WTC11 (cell line): ENCODE results near the gene KCNMA1. TPM values are rescaled to one million over a fixed set of nuclear protein-coding genes. Genes with fewer than 3 reads are reported as not detected.

ENCODE experiments used
- ATAC-seq: fragments of 200-7000 bp; cut with Tn5 transposase; 2 replicates; pipeline ENCODE4 v1.10.0; 2021; ENCODE audit warnings: mild to moderate bottlenecking, moderate library complexity
- CTCF ChIA-PET: fragments of 300-600 bp; sonication (Branson Sonifier 250); formaldehyde crosslinking; loops from one replicate; lab custom pipeline; 2021; ENCODE audit warnings: antibody characterized with exemption; lab: Charles Lee
- POLR2A ChIA-PET: fragments of 350-600 bp; sonication (Branson Sonifier 250); formaldehyde crosslinking; loops from one replicate; lab custom pipeline; 2021; ENCODE audit warnings: antibody characterized with exemption; lab: Charles Lee
- DNase-seq: peaks from one replicate; pipeline ENCODE4 v3.0.0; 2021; ENCODE audit warnings: low spot score
- H3K27ac Mint-ChIP-seq: 2 replicates; pipeline ENCODE4 v1.8.0; 2021; ENCODE audit warnings: mixed read lengths
- H3K27me3 Mint-ChIP-seq: 2 replicates; pipeline ENCODE4 v1.8.0; 2021; ENCODE audit warnings: low read depth, mild to moderate bottlenecking, moderate library complexity, mixed read lengths
- H3K36me3 Mint-ChIP-seq: 2 replicates; pipeline ENCODE4 v1.8.0; 2021; ENCODE audit warnings: mixed read lengths
- H3K4me1 Mint-ChIP-seq: 2 replicates; pipeline ENCODE4 v1.8.0; 2022; ENCODE audit warnings: mixed read lengths
- H3K4me3 Mint-ChIP-seq: 2 replicates; pipeline ENCODE4 v1.8.0; 2021; ENCODE audit warnings: mild to moderate bottlenecking, moderate library complexity, mixed read lengths
- H3K9me3 Mint-ChIP-seq: 2 replicates; pipeline ENCODE4 v1.8.0; 2021; ENCODE audit warnings: mixed read lengths
- FOXP1 ChIP-seq: sonication (generic); formaldehyde crosslinking; IDR thresholded peaks from 2 replicates; pipeline ENCODE4 v1.8.0; 2022; ENCODE audit warnings: missing genetic modification reagents, mild to moderate bottlenecking, moderate library complexity, borderline replicate concordance
- MXD4 ChIP-seq: fragments of 250-450 bp; sonication (Bioruptor Pico); IDR thresholded peaks from 2 replicates; pipeline ENCODE4 v1.8.0; 2021; ENCODE audit warnings: mild to moderate bottlenecking, moderate library complexity, borderline replicate concordance
- NFYB ChIP-seq: sonication (generic); formaldehyde crosslinking; conservative IDR thresholded peaks from 2 replicates; pipeline ENCODE4 v1.8.0; 2022; ENCODE audit warnings: low read depth, missing genetic modification reagents
- OVOL2 ChIP-seq: fragments of 250-450 bp; sonication (Bioruptor Pico); IDR thresholded peaks from 2 replicates; pipeline ENCODE4 v1.9.0; 2021; ENCODE audit warnings: mild to moderate bottlenecking, borderline replicate concordance
- SMAD3 ChIP-seq: sonication (generic); formaldehyde crosslinking; IDR thresholded peaks from 2 replicates; pipeline ENCODE4 v1.8.0; 2022; ENCODE audit warnings: missing genetic modification reagents, mild to moderate bottlenecking, borderline replicate concordance
- SOX15 ChIP-seq: fragments of 250-450 bp; sonication (Bioruptor Pico); IDR thresholded peaks from 2 replicates; pipeline ENCODE4 v1.9.0; 2021; ENCODE audit warnings: mild to moderate bottlenecking
- ZNF138 ChIP-seq: sonication (generic); formaldehyde crosslinking; conservative IDR thresholded peaks from 2 replicates; pipeline ENCODE4 v1.8.1; 2022; ENCODE audit warnings: mild to moderate bottlenecking, moderate library complexity, missing genetic modification reagents
- ZNF263 ChIP-seq: sonication (generic); formaldehyde crosslinking; IDR thresholded peaks from 2 replicates; pipeline ENCODE4 v1.8.1; 2022; ENCODE audit warnings: low read depth, mild to moderate bottlenecking, moderate library complexity, missing genetic modification reagents
- total RNA-seq: library from RNA; stranded (reverse); gene quantifications from 3 replicates; pipeline ENCODE4 v1.2.3, GENCODE V29; 2021
- TF ChIP-seq, protein P1 (sequence below): sonication (generic); formaldehyde crosslinking; IDR thresholded peaks from 2 replicates; pipeline ENCODE4 v1.8.1; 2023; ENCODE audit warnings: mild to moderate bottlenecking, missing genetic modification reagents
- TF ChIP-seq, protein P2 (sequence below): sonication (generic); formaldehyde crosslinking; IDR thresholded peaks from 2 replicates; pipeline ENCODE4 v1.8.1; 2022; ENCODE audit warnings: low read depth, missing genetic modification reagents, borderline replicate concordance
- TF ChIP-seq, protein P3 (sequence below): sonication (generic); formaldehyde crosslinking; IDR thresholded peaks from 2 replicates; pipeline ENCODE4 v1.8.0; 2023; ENCODE audit warnings: mild to moderate bottlenecking, missing genetic modification reagents
- TF ChIP-seq, protein P4 (sequence below): sonication (generic); formaldehyde crosslinking; IDR thresholded peaks from 2 replicates; pipeline ENCODE4 v1.8.0; 2022; ENCODE audit warnings: mild to moderate bottlenecking, missing genetic modification reagents
- TF ChIP-seq, protein P5 (sequence below): sonication (generic); formaldehyde crosslinking; IDR thresholded peaks from 2 replicates; pipeline ENCODE4 v1.8.1; 2023; ENCODE audit warnings: mild to moderate bottlenecking, missing genetic modification reagents, moderate library complexity
- TF ChIP-seq, protein P6 (sequence below): fragments of 250-450 bp; sonication (Bioruptor Pico); IDR thresholded peaks from 2 replicates; pipeline ENCODE4 v2.1.2; 2022; ENCODE audit warnings: mild to moderate bottlenecking, moderate library complexity
- TF ChIP-seq, protein P7 (sequence below): sonication (generic); formaldehyde crosslinking; IDR thresholded peaks from 2 replicates; pipeline ENCODE4 v1.8.0; 2022; ENCODE audit warnings: mild to moderate bottlenecking, missing genetic modification reagents
- TF ChIP-seq, protein P8 (sequence below): fragments of 250-450 bp; sonication (Bioruptor Pico); IDR thresholded peaks from 2 replicates; pipeline ENCODE4 v1.9.0; 2021; ENCODE audit warnings: mild to moderate bottlenecking, borderline replicate concordance

KCNMA1 gene
- total RNA-seq, 1 experiment from 2014 or later = 7.3 TPM

DNA sequence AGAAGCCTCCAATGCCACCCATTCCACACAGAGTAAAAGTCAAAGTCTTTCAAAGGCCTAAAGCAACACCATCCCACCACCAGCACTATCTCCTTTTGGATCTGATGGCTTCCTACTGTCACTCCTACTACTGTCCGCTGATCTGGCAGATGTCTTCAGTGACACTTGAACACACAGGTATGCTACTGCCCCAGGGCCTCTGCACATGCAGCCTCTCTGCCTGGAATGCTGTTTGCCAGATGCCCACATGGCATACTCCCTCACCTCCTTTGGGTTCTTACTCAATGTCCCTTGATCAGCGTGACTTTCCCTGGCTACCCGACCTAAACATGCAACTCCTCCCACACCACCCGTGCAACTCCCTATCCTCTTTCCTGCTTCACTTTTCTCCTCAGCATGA, 512.4 kb downstream of the KCNMA1 start (continued):
- TF ChIP-seq, protein P1, sequence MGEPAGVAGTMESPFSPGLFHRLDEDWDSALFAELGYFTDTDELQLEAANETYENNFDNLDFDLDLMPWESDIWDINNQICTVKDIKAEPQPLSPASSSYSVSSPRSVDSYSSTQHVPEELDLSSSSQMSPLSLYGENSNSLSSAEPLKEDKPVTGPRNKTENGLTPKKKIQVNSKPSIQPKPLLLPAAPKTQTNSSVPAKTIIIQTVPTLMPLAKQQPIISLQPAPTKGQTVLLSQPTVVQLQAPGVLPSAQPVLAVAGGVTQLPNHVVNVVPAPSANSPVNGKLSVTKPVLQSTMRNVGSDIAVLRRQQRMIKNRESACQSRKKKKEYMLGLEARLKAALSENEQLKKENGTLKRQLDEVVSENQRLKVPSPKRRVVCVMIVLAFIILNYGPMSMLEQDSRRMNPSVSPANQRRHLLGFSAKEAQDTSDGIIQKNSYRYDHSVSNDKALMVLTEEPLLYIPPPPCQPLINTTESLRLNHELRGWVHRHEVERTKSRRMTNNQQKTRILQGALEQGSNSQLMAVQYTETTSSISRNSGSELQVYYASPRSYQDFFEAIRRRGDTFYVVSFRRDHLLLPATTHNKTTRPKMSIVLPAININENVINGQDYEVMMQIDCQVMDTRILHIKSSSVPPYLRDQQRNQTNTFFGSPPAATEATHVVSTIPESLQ = no peak
- TF ChIP-seq, protein P2, sequence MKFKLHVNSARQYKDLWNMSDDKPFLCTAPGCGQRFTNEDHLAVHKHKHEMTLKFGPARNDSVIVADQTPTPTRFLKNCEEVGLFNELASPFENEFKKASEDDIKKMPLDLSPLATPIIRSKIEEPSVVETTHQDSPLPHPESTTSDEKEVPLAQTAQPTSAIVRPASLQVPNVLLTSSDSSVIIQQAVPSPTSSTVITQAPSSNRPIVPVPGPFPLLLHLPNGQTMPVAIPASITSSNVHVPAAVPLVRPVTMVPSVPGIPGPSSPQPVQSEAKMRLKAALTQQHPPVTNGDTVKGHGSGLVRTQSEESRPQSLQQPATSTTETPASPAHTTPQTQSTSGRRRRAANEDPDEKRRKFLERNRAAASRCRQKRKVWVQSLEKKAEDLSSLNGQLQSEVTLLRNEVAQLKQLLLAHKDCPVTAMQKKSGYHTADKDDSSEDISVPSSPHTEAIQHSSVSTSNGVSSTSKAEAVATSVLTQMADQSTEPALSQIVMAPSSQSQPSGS (CRISPR knock-in tag) = no peak
- TF ChIP-seq FOXP1 (CRISPR knock-in tag) = no peak
- TF ChIP-seq OVOL2 (CRISPR knock-in tag) = no peak
- TF ChIP-seq, protein P3, sequence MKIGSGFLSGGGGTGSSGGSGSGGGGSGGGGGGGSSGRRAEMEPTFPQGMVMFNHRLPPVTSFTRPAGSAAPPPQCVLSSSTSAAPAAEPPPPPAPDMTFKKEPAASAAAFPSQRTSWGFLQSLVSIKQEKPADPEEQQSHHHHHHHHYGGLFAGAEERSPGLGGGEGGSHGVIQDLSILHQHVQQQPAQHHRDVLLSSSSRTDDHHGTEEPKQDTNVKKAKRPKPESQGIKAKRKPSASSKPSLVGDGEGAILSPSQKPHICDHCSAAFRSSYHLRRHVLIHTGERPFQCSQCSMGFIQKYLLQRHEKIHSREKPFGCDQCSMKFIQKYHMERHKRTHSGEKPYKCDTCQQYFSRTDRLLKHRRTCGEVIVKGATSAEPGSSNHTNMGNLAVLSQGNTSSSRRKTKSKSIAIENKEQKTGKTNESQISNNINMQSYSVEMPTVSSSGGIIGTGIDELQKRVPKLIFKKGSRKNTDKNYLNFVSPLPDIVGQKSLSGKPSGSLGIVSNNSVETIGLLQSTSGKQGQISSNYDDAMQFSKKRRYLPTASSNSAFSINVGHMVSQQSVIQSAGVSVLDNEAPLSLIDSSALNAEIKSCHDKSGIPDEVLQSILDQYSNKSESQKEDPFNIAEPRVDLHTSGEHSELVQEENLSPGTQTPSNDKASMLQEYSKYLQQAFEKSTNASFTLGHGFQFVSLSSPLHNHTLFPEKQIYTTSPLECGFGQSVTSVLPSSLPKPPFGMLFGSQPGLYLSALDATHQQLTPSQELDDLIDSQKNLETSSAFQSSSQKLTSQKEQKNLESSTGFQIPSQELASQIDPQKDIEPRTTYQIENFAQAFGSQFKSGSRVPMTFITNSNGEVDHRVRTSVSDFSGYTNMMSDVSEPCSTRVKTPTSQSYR (CRISPR knock-in tag) = no peak
- TF ChIP-seq, protein P4, sequence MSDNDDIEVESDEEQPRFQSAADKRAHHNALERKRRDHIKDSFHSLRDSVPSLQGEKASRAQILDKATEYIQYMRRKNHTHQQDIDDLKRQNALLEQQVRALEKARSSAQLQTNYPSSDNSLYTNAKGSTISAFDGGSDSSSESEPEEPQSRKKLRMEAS = no peak
- TF ChIP-seq ZNF263 (CRISPR knock-in tag) = no peak
- TF ChIP-seq, protein P5, sequence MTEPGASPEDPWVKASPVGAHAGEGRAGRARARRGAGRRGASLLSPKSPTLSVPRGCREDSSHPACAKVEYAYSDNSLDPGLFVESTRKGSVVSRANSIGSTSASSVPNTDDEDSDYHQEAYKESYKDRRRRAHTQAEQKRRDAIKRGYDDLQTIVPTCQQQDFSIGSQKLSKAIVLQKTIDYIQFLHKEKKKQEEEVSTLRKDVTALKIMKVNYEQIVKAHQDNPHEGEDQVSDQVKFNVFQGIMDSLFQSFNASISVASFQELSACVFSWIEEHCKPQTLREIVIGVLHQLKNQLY = no peak

DNA sequence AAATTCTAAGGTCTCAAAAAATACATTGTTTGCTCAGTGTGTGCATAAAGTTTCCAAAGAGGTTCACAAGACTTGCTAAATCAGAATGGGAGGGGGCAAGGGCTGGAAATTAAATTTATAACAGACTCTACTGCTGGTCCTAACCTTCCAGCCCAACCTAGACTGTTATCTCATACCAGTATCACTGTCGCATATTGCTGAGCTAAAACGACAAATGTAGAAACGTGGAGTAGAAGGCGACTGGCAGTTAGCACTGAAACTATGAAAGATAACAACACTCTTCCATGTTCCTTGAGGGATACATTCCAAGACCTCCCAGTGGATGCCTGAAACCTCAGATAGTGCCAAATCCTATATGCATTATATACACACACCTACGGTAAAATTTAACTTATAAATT, 514.3 kb downstream of the KCNMA1 start:
- Mint-ChIP-seq H3K4me3 (no peak overlapping the region), H3K36me3 (no peaks in the 10 kb centered on the region), H3K9me3 (no peaks in the 10 kb centered on the region), H3K27me3 (peaks cover 13% of the 10 kb centered on the region), H3K27ac (no peak overlapping the region), H3K4me1 (peaks cover 11% of the 10 kb centered on the region)
- POLR2A ChIA-PET = no interaction called here
- DNase-seq (no peak), ATAC-seq (no peak)
- TF ChIP-seq ZNF138 (CRISPR knock-in tag) = no peak
- TF ChIP-seq, protein P6, sequence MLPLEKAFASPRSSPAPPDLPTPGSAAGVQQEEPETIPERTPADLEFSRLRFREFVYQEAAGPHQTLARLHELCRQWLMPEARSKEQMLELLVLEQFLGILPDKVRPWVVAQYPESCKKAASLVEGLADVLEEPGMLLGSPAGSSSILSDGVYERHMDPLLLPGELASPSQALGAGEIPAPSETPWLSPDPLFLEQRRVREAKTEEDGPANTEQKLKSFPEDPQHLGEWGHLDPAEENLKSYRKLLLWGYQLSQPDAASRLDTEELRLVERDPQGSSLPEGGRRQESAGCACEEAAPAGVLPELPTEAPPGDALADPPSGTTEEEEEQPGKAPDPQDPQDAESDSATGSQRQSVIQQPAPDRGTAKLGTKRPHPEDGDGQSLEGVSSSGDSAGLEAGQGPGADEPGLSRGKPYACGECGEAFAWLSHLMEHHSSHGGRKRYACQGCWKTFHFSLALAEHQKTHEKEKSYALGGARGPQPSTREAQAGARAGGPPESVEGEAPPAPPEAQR (CRISPR knock-in tag) = no peak
- TF ChIP-seq MXD4 (CRISPR knock-in tag) = no peak
- TF ChIP-seq NFYB (CRISPR knock-in tag) = no peak
- TF ChIP-seq SOX15 = no peak
- CTCF ChIA-PET = no interaction called here

DNA sequence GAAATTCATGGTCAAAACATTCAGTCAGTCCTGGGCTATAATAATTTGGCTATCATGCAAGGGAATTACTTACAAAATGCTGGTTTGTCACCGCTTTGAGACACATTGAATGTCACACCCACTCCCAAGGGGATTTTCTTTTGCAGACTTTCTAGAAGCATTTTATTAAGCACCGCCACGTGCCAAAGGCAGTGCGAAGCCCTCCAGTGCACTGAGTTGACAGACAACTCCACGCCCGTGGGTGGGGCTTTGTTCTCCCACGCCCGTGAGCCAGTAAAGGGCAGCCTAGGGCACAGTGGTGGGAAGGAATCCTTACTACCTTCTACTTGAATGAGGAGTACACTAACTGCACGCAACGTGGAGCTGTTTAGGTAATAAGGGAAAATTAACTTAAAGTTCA, 515.8 kb downstream of the KCNMA1 start:
- peaks cover 14% of the 10 kb centered on the region for H3K4me1 Mint-ChIP-seq
- ATAC-seq (no peak), DNase-seq (no peak)
- H3K27ac Mint-ChIP-seq = no peak overlapping the region
- peaks cover 26% of the 10 kb centered on the region for H3K27me3 Mint-ChIP-seq
- ChIA-PET CTCF (no interaction called here), POLR2A (no interaction called here)
- no peak overlapping the region for H3K4me3 Mint-ChIP-seq
- no peaks in the 10 kb centered on the region for H3K36me3 Mint-ChIP-seq
- no peaks in the 10 kb centered on the region for H3K9me3 Mint-ChIP-seq
- TF ChIP-seq, protein P6 (CRISPR knock-in tag) = no peak
- TF ChIP-seq, protein P7, sequence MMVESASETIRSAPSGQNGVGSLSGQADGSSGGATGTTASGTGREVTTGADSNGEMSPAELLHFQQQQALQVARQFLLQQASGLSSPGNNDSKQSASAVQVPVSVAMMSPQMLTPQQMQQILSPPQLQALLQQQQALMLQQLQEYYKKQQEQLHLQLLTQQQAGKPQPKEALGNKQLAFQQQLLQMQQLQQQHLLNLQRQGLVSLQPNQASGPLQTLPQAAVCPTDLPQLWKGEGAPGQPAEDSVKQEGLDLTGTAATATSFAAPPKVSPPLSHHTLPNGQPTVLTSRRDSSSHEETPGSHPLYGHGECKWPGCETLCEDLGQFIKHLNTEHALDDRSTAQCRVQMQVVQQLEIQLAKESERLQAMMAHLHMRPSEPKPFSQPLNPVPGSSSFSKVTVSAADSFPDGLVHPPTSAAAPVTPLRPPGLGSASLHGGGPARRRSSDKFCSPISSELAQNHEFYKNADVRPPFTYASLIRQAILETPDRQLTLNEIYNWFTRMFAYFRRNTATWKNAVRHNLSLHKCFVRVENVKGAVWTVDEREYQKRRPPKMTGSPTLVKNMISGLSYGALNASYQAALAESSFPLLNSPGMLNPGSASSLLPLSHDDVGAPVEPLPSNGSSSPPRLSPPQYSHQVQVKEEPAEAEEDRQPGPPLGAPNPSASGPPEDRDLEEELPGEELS (CRISPR knock-in tag) = no peak
- TF ChIP-seq SOX15 = no peak
- no peak for TF ChIP-seq SMAD3
- TF ChIP-seq, protein P8, sequence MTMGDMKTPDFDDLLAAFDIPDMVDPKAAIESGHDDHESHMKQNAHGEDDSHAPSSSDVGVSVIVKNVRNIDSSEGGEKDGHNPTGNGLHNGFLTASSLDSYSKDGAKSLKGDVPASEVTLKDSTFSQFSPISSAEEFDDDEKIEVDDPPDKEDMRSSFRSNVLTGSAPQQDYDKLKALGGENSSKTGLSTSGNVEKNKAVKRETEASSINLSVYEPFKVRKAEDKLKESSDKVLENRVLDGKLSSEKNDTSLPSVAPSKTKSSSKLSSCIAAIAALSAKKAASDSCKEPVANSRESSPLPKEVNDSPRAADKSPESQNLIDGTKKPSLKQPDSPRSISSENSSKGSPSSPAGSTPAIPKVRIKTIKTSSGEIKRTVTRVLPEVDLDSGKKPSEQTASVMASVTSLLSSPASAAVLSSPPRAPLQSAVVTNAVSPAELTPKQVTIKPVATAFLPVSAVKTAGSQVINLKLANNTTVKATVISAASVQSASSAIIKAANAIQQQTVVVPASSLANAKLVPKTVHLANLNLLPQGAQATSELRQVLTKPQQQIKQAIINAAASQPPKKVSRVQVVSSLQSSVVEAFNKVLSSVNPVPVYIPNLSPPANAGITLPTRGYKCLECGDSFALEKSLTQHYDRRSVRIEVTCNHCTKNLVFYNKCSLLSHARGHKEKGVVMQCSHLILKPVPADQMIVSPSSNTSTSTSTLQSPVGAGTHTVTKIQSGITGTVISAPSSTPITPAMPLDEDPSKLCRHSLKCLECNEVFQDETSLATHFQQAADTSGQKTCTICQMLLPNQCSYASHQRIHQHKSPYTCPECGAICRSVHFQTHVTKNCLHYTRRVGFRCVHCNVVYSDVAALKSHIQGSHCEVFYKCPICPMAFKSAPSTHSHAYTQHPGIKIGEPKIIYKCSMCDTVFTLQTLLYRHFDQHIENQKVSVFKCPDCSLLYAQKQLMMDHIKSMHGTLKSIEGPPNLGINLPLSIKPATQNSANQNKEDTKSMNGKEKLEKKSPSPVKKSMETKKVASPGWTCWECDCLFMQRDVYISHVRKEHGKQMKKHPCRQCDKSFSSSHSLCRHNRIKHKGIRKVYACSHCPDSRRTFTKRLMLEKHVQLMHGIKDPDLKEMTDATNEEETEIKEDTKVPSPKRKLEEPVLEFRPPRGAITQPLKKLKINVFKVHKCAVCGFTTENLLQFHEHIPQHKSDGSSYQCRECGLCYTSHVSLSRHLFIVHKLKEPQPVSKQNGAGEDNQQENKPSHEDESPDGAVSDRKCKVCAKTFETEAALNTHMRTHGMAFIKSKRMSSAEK (CRISPR knock-in tag) = no peak
